Measurements from ENCODE around the gene L1CAM. TPM values are rescaled to one million over a fixed set of nuclear protein-coding genes. Genes with fewer than 3 reads are reported as not detected.

Gene L1CAM
- total RNA-seq, 1 experiment from 2014 or later, result 12.7 TPM

DNA sequence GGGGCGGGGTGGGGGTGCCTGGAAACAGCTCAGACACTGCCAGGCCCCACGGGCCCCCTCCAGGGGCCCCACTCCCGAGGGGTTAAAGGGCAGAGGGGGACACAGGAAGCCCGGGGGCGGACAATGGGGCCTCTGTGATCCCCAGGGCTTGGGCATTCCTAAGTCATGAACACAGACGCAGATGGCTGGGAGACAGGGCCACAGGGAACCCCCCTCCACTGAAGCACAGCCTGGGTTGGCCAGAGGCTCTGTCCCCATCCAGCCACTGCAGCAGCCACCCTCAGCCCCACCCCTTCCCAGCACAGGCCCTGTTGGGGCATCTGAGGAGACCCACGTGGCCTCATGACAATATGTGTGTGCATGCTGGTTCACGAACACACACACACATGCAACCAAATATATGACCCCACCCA lies 3.9 kb downstream of the L1CAM start:
- intact Hi-C loops (cut with micrococcal nuclease; ENCODE audit: unreplicated experiment), result loop anchor here (10.0 kb wide), 1 partner anchor 67 kb away; no protein-coding TSS in a partner anchor
- Histone ChIP-seq H3K4me1 (peaks cover 14% of the 10 kb centered on the region; the same call in 1 of the 2 replicates), H3K36me3 (ENCODE audit: control insufficient read depth, insufficient read depth, low read length) (no peaks in the 10 kb centered on the region), H3K27me3 (replicated peaks; ENCODE audit: control insufficient read depth, insufficient read depth, low read length) (no peaks in the 10 kb centered on the region), H3K4me3 (ENCODE audit: low read depth, low read length) (no peak overlapping the region), H3K9me3 (no peaks in the 10 kb centered on the region)
- POLR2A ChIA-PET, result no interaction called here
- Mint-ChIP-seq H3K27me3 (ENCODE audit: insufficient read depth, unreplicated experiment) (no peaks in the 10 kb centered on the region), H3K4me3 (ENCODE audit: unreplicated experiment) (peak overlapping the region; percentile 42), H3K36me3 (ENCODE audit: insufficient read depth, unreplicated experiment) (no peaks in the 10 kb centered on the region), H3K4me1 (ENCODE audit: low read depth, unreplicated experiment) (no peaks in the 10 kb centered on the region), H3K27ac (ENCODE audit: unreplicated experiment) (peak overlapping the region; percentile 67), H3K9me3 (ENCODE audit: unreplicated experiment) (no peaks in the 10 kb centered on the region)
- peak; percentile 54 to 84 for DNase-seq
- TF ChIP-seq, protein P1, sequence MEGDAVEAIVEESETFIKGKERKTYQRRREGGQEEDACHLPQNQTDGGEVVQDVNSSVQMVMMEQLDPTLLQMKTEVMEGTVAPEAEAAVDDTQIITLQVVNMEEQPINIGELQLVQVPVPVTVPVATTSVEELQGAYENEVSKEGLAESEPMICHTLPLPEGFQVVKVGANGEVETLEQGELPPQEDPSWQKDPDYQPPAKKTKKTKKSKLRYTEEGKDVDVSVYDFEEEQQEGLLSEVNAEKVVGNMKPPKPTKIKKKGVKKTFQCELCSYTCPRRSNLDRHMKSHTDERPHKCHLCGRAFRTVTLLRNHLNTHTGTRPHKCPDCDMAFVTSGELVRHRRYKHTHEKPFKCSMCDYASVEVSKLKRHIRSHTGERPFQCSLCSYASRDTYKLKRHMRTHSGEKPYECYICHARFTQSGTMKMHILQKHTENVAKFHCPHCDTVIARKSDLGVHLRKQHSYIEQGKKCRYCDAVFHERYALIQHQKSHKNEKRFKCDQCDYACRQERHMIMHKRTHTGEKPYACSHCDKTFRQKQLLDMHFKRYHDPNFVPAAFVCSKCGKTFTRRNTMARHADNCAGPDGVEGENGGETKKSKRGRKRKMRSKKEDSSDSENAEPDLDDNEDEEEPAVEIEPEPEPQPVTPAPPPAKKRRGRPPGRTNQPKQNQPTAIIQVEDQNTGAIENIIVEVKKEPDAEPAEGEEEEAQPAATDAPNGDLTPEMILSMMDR (IDR thresholded peaks at IDR 0.05; ENCODE audit: insufficient read depth in 1 of 2, low read depth in 1 of 2, low read length in 1 of 2, severe bottlenecking in 1 of 2, unreplicated experiment in 1 of 2), result no peak
- no TSS peak for BruUV-seq (replicated peaks)
- CTCF ChIA-PET, result no interaction called here

DNA sequence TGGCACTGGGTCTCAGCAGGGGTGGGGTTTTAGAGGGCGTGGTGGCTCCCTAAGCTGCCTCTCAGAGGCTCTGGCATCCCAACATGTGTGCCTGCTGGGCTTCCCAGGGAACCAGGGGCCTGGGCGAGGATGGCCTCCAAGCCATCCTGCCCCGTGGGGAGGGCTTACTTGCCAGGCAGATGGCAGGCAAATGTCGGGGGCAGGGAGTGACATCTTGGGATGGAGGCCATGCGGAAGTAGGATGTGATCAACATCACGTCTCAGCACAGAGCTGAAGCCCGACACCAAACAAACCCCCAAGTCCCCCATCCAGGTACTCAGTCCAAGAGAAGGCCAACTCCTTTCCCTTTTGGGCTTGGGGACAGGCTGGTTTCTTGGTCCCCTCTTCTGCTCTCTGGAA lies 4.7 kb downstream of the L1CAM start:
- TF ChIP-seq, protein P1 (IDR thresholded peaks at IDR 0.05; ENCODE audit: insufficient read depth in 1 of 2, low read depth in 1 of 2, low read length in 1 of 2, severe bottlenecking in 1 of 2, unreplicated experiment in 1 of 2), result no peak
- Histone ChIP-seq H3K36me3 (ENCODE audit: control insufficient read depth, insufficient read depth, low read length) (no peaks in the 10 kb centered on the region), H3K4me3 (ENCODE audit: low read depth, low read length) (no peak overlapping the region), H3K4me1 (peaks cover 14% of the 10 kb centered on the region; the same call in 1 of the 2 replicates), H3K27me3 (replicated peaks; ENCODE audit: control insufficient read depth, insufficient read depth, low read length) (no peaks in the 10 kb centered on the region), H3K9me3 (no peaks in the 10 kb centered on the region)
- intact Hi-C loops (cut with micrococcal nuclease; ENCODE audit: unreplicated experiment), result loop anchor here (10.0 kb wide), 1 partner anchor 66 kb away; no protein-coding TSS in a partner anchor
- Mint-ChIP-seq H3K27me3 (ENCODE audit: insufficient read depth, unreplicated experiment) (no peaks in the 10 kb centered on the region), H3K36me3 (ENCODE audit: insufficient read depth, unreplicated experiment) (no peaks in the 10 kb centered on the region), H3K4me3 (ENCODE audit: unreplicated experiment) (no peak overlapping the region), H3K27ac (ENCODE audit: unreplicated experiment) (no peak overlapping the region), H3K4me1 (ENCODE audit: low read depth, unreplicated experiment) (no peaks in the 10 kb centered on the region), H3K9me3 (ENCODE audit: unreplicated experiment) (no peaks in the 10 kb centered on the region)
- no peak for DNase-seq
- CTCF ChIA-PET, result no interaction called here
- POLR2A ChIA-PET, result no interaction called here
- no TSS peak for BruUV-seq (replicated peaks)

DNA sequence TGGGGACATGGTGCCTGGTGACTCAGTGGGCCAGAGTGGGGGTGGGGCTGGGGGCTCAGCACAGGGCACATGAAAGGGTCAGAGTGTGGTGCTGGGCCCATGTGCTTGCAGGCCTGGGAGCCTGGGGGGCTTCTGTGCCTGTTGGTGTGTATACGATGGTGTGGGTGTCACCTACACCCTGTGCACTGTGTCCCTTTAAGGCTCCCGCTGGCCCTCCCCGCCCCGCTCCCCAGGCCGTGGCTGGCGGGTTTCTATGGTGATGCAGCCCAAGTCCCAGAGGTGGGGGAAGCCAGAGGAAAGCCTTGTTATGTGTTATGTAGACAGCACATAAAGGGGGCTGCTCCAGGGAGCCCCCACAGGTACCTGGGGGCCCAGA lies 5.5 kb downstream of the L1CAM start:
- no peaks in the 10 kb centered on the region for H3K4me1 Mint-ChIP-seq (ENCODE audit: low read depth, unreplicated experiment)
- intact Hi-C loops (cut with micrococcal nuclease; ENCODE audit: unreplicated experiment), result loop anchor here (10.0 kb wide), 1 partner anchor 66 kb away; no protein-coding TSS in a partner anchor
- no peak overlapping the region for H3K4me3 ChIP-seq (ENCODE audit: low read depth, low read length)
- no peaks in the 10 kb centered on the region for H3K9me3 Mint-ChIP-seq (ENCODE audit: unreplicated experiment)
- no peak overlapping the region for H3K27ac Mint-ChIP-seq (ENCODE audit: unreplicated experiment)
- POLR2A ChIA-PET, result no interaction called here
- CTCF ChIA-PET, result no interaction called here
- H3K9me3 ChIP-seq, result no peaks in the 10 kb centered on the region
- H3K27me3 Mint-ChIP-seq (ENCODE audit: insufficient read depth, unreplicated experiment), result no peaks in the 10 kb centered on the region
- H3K27me3 ChIP-seq (replicated peaks; ENCODE audit: control insufficient read depth, insufficient read depth, low read length), result no peaks in the 10 kb centered on the region
- DNase-seq, result no peak
- TF ChIP-seq, protein P1 (IDR thresholded peaks at IDR 0.05; ENCODE audit: insufficient read depth in 1 of 2, low read depth in 1 of 2, low read length in 1 of 2, severe bottlenecking in 1 of 2, unreplicated experiment in 1 of 2), result no peak
- no peaks in the 10 kb centered on the region for H3K36me3 Mint-ChIP-seq (ENCODE audit: insufficient read depth, unreplicated experiment)
- peaks cover 14% of the 10 kb centered on the region; the same call in 1 of the 2 replicates for H3K4me1 ChIP-seq
- no TSS peak for BruUV-seq (replicated peaks)
- no peaks in the 10 kb centered on the region for H3K36me3 ChIP-seq (ENCODE audit: control insufficient read depth, insufficient read depth, low read length)
- no peak overlapping the region for H3K4me3 Mint-ChIP-seq (ENCODE audit: unreplicated experiment)
